GM12865 (cell line): ENCODE results near the gene PNLIPRP2.

ENCODE experiments used
- DNase-seq: peaks from one replicate; pipeline ENCODE4 v3.0.0; 2010; ENCODE audit warnings: low read depth
- H3K4me3 ChIP-seq: 2 replicates; pipeline ENCODE4 v1.5.1; 2011; ENCODE audit warnings: mild to moderate bottlenecking, low read depth, low read length, control low read depth
- TF ChIP-seq, protein P1 (sequence below): IDR thresholded peaks from 2 replicates; pipeline ENCODE4 v1.5.1; 2011; ENCODE audit warnings: low read length, control low read depth, low read depth, inconsistent platforms; ENCODE audit not compliant: insufficient read depth; ENCODE audit errors: missing control alignments

Gene PNLIPRP2

DNA sequence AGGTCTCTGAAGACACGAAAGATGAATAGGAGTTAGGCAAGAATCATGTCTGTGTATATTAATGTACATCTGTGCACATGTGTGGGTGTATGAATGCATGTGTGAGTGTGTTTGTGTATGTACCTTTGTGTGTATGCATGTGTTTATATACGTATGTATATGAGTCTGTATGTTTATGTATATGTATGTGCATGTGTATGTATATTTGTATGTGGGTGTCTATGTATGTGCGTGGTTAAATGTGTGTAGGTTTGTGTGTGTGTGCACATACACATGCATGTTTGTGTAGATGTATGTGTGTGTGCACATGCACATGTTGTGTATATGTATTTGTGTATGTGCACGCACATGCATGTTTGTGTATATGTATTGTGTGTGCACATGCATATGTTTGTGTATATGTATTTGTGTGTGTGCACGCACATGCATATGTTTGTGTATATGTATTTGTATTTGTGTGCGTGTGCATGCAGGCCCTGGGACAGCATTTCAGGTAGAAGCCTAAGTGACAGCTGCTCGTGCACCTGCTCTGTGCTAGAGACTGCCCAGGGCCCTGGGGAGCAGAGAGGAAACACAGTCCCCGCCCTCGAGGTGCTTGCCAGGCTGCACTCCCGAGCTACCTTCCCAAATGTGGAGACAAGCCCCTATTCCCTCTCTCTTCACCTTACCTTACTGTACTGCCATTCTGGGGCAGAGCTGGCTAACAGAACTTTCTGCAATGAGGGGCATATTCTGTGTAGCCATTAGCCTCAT is 17.9 kb upstream of the PNLIPRP2 start:
- TF ChIP-seq, protein P1, sequence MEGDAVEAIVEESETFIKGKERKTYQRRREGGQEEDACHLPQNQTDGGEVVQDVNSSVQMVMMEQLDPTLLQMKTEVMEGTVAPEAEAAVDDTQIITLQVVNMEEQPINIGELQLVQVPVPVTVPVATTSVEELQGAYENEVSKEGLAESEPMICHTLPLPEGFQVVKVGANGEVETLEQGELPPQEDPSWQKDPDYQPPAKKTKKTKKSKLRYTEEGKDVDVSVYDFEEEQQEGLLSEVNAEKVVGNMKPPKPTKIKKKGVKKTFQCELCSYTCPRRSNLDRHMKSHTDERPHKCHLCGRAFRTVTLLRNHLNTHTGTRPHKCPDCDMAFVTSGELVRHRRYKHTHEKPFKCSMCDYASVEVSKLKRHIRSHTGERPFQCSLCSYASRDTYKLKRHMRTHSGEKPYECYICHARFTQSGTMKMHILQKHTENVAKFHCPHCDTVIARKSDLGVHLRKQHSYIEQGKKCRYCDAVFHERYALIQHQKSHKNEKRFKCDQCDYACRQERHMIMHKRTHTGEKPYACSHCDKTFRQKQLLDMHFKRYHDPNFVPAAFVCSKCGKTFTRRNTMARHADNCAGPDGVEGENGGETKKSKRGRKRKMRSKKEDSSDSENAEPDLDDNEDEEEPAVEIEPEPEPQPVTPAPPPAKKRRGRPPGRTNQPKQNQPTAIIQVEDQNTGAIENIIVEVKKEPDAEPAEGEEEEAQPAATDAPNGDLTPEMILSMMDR: no peak
- DNase-seq: no peak
- H3K4me3 ChIP-seq: no peak overlapping the region

DNA sequence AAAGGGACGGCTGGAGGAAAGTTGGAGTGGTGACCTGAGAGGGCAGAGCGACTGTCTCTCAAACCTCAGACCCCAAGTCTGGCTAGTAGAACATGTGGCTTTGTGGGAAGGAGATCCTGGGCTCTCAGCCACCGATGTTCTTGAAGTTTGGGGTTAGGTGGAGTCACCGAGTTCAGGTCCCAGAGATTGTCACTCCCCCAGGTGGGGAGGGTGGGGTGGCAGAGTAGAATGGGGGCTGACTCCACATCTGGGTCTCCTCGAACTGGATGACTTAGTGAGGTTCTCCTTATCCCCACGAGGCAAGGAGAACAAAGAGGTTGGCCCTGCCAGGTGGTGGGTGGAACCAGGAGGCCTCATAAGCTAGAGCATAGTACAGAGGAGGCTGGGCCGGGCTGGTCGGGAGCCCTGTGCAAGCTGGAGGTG is 14.7 kb upstream of the PNLIPRP2 start:
- DNase-seq: no peak
- no peak overlapping the region for H3K4me3 ChIP-seq
- TF ChIP-seq, protein P1: no peak

DNA sequence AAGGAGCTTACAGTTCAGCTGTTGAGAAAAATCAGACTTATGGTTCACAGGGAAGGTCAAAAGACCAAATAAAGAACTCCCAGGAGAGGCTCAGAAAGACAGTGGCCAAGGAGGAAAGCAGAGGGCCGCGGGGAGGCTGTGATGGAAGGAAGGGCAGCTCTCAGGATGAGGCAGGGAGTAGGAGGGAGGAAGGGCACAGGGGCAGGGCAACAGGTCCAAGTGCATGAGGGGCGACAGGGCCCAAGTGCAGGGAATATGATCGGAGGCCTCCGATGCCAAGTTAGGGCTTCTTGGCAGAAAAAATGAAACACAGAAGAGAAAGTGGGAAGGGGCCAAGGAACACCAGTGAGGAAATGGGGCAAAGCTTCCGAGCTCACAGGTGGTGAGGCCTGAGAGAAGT is 13.4 kb upstream of the PNLIPRP2 start:
- DNase-seq: no peak
- no peak overlapping the region for H3K4me3 ChIP-seq
- TF ChIP-seq, protein P1: no peak

DNA sequence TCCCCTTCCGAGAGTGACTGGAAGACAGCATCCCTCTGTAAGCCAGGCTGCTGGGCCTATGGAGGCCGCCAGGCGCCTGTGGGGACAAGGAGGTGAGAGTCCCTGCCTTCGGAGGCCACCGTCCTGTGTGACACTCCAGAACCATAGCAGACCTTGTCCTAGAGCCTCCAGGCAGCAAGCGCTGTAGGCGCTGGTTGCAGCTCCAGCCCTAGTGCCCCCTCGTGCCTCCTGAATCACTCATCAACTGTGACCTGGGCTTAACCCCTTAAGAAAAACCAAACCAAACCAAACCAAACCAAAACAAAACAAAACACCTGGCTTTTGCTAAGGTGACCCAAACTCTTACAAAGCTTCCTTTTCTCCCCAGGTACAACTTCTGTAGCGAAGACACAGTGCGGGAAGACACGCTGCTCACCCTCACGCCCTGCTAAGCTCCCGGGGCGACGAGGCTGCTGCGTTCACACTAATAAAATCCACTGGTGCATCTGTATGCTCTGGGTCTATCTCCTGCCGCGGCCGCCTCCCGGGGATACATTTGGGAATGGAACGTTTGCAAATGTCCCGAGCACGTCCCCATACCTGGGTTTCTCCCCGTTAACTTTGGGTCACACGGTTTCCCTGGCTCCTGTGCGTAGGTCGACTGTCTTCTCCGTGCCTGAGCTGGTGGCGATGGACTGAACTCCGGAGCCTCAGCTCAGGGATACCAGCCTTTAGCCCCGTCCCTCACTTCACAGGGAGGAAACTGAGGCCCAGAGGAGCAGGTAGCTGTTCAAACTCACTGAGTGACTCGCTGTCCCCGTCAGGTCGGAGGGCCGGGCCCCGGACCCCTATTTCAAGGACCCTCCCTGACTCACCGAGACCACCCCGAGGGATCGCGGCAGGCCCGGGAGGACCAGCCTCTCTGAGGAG is 11.8 kb upstream of the PNLIPRP2 start:
- DNase-seq: no peak
- no peak overlapping the region for H3K4me3 ChIP-seq
- TF ChIP-seq, protein P1: no peak

DNA sequence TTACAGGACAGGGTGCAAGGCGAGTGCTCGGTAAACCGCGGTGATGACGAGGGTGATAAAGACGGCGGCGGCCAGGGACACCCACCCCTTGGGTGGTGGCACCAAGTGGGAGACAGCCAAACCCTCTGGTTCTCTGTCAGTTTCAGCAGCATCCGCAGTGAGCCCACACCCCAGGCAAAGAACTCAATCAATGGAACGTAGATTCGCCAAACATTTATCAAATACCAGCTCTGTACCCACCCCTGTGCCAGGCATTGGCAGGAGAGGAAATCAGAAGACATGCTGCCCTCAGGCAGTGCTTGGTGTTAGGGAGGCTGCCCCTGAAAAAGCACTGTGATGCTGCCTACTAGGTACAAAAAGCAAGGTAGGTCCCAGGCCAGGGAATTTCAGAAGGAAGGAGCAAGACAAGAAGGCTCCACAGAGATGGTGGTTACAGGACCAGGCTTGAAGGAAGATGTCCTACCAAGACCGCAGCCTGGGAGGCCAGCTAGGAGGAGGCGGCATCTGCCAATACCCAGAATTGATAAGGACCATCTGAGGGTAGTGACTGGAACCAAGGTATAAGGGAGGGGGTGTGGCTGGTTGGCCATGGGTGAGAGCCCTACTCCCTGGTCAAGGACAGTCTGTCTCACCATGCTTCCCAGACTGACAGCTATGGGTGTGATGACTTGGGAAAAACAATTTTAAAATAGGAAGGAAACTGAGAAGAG is 10.2 kb upstream of the PNLIPRP2 start:
- DNase-seq: no peak
- TF ChIP-seq, protein P1: no peak
- H3K4me3 ChIP-seq: no peak overlapping the region

DNA sequence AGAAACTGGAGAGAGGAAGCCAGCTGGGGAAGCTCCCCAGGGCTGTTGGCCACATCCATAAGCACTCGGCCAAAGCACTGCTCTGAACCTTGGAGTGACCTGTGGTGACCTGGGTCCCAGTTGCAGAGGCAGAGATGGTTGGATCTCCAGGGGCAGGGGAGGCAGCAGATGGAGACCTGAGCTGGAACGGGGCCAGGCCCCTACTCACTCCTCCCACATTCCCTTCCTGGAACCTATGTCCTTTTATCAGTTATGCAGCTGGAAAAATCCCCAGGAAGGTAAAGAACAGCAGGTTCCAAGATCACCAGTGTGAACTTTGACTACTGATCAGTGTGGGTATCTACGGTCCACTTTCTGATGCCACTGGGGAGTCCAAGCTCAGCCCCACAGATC is 9.6 kb upstream of the PNLIPRP2 start:
- no peak overlapping the region for H3K4me3 ChIP-seq
- no peak for DNase-seq
- TF ChIP-seq, protein P1: no peak
